Bronchus fibroblast of lung (primary cell): Measurements from ENCODE around the gene GJA1. TPM values are rescaled to one million over a fixed set of nuclear protein-coding genes. Genes with fewer than 3 reads are reported as not detected.

Experiments used
- total RNA-seq: library from RNA; depleted of rRNA; stranded (reverse); fragments of >200 nt; gene quantifications from 2 replicates; pipeline ENCODE4 v1.2.3, GENCODE V29; 2015

Gene GJA1
- total RNA-seq, result 75.4 and 82.4 TPM in 2 replicates

DNA sequence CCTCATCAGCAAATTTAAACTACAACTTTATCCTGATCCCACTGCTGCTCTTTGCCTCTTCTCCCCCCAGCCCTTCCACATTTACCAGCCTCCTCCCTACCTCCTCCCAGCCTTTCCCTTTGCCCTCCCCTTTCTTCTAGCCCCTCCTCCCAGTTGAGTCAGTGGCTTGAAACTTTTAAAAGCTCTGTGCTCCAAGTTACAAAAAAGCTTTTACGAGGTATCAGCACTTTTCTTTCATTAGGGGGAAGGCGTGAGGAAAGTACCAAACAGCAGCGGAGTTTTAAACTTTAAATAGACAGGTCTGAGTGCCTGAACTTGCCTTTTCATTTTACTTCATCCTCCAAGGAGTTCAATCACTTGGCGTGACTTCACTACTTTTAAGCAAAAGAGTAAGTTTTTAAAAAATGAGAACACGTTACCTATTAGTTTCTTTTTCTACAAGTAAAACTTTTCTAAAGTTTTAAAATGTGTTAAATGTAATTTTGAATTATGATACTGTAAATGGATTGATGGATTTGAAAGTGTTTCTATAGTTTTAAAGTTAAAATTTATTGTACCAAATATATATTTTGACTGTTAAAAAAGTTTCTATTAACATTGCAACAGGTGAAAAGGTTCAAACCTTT lies at the start of gene GJA1:
TSS of gene GJA1 (plus strand) at position 203 of the 626 bp plus-strand sequence. CDS start 11,202 bp downstream, outside the sequence.

Other genes with a start within 250 kb of the GJA1 start
- 3.7 and 4.5 TPM in 2 replicates for gene TBC1D32, start 101.2 kb upstream of the GJA1 start, total RNA-seq